Osteoblast (primary cell): Measurements from ENCODE around the gene CTNND2. TPM values are rescaled to one million over a fixed set of nuclear protein-coding genes. Genes with fewer than 3 reads are reported as not detected.

Experiments
- DNase-seq: peaks from one replicate; pipeline ENCODE4 v3.0.0; 2011; ENCODE audit warnings: low spot score, mixed read lengths; ENCODE audit not compliant: insufficient read length; ENCODE audit errors: missing footprints
- H2AFZ ChIP-seq: 2 replicates; pipeline ENCODE4 v1.6.0; 2011; ENCODE audit warnings: mild to moderate bottlenecking, low read length
- H3K27ac ChIP-seq: 2 replicates; pipeline ENCODE4 v1.5.1; 2011; ENCODE audit warnings: mild to moderate bottlenecking, low read depth, low read length, moderate library complexity
- H3K27me3 ChIP-seq: 2 replicates; pipeline ENCODE4 v1.6.0; 2012; ENCODE audit warnings: mild to moderate bottlenecking, control low read depth, inconsistent platforms, low read length, moderate library complexity; ENCODE audit not compliant: insufficient read depth
- H3K36me3 ChIP-seq: 2 replicates; pipeline ENCODE4 v1.5.1; 2011; ENCODE audit warnings: mild to moderate bottlenecking, low read length, control low read depth, moderate library complexity; ENCODE audit not compliant: insufficient read depth
- H3K4me1 ChIP-seq: 2 replicates; pipeline ENCODE4 v1.5.1; 2011; ENCODE audit warnings: mild to moderate bottlenecking, low read length, control low read depth, moderate library complexity; ENCODE audit not compliant: insufficient read depth
- H3K4me2 ChIP-seq: 2 replicates; pipeline ENCODE4 v1.6.0; 2011; ENCODE audit warnings: mild to moderate bottlenecking, low read length; ENCODE audit not compliant: insufficient read depth
- H3K4me3 ChIP-seq: fragments of 200-600 bp; sonication (generic); 3 replicates; pipeline ENCODE4 v1.5.1; 2012; ENCODE audit warnings: mild to moderate bottlenecking, low read length, inconsistent platforms; ENCODE audit not compliant: insufficient read depth
- H3K79me2 ChIP-seq: 2 replicates; pipeline ENCODE4 v1.6.0; 2012; ENCODE audit warnings: mild to moderate bottlenecking, low read length, control low read depth, inconsistent platforms; ENCODE audit not compliant: insufficient read depth
- H3K9me3 ChIP-seq: 2 replicates; pipeline ENCODE4 v1.5.1; 2011; ENCODE audit warnings: low read depth, low read length, control low read depth
- H4K20me1 ChIP-seq: 2 replicates; pipeline ENCODE4 v1.6.0; 2012; ENCODE audit warnings: mild to moderate bottlenecking, low read length, control low read depth; ENCODE audit not compliant: insufficient read depth
- CTCF ChIP-seq: IDR thresholded peaks from 2 replicates; pipeline ENCODE4 v1.5.1; 2011; ENCODE audit warnings: mild to moderate bottlenecking, low read depth, low read length, moderate library complexity; ENCODE audit errors: extremely low read depth
- total RNA-seq: library from RNA; depleted of rRNA; stranded (reverse); fragments of >200 nt; gene quantifications from 2 replicates; pipeline ENCODE4 v1.2.3, GENCODE V29; 2012

CTNND2 gene
- total RNA-seq, 1 donor, result not detected

- no peaks in the 10 kb centered on the region for H3K27me3 ChIP-seq
- no peak overlapping the region for H2AFZ ChIP-seq
- DNase-seq, result no peak
- no peaks in the 10 kb centered on the region for H3K79me2 ChIP-seq
- no peaks in the 10 kb centered on the region for H3K9me3 ChIP-seq
- H3K4me1 ChIP-seq, result no peaks in the 10 kb centered on the region
- H3K4me3 ChIP-seq, result no peak overlapping the region
- no peaks in the 10 kb centered on the region for H4K20me1 ChIP-seq
- no peak overlapping the region for H3K27ac ChIP-seq
- H3K36me3 ChIP-seq, result no peaks in the 10 kb centered on the region
- H3K4me2 ChIP-seq, result no peak overlapping the region
- no peak for TF ChIP-seq CTCF
Measured at GRCh38 chr5:10985721-10986110, 918.5 kb downstream of the CTNND2 start.

GRCh38 chr5:10985091-10985720 lies 919.0 kb downstream of the CTNND2 start:
- Histone ChIP-seq H3K9me3 (no peaks in the 10 kb centered on the region), H3K4me2 (no peak overlapping the region), H4K20me1 (no peaks in the 10 kb centered on the region), H2AFZ (no peak overlapping the region), H3K27ac (no peak overlapping the region), H3K4me3 (no peak overlapping the region), H3K36me3 (no peaks in the 10 kb centered on the region), H3K4me1 (no peaks in the 10 kb centered on the region), H3K27me3 (no peaks in the 10 kb centered on the region), H3K79me2 (no peaks in the 10 kb centered on the region)
- no peak for TF ChIP-seq CTCF
- DNase-seq, result no peak

GRCh38 chr5:10984021-10984715 lies 920.1 kb downstream of the CTNND2 start:
- no peak overlapping the region for H2AFZ ChIP-seq
- no peaks in the 10 kb centered on the region for H3K9me3 ChIP-seq
- no peaks in the 10 kb centered on the region for H3K36me3 ChIP-seq
- no peaks in the 10 kb centered on the region for H3K79me2 ChIP-seq
- H3K27me3 ChIP-seq, result no peaks in the 10 kb centered on the region
- no peak for TF ChIP-seq CTCF
- H3K4me1 ChIP-seq, result no peaks in the 10 kb centered on the region
- no peak overlapping the region for H3K27ac ChIP-seq
- no peaks in the 10 kb centered on the region for H4K20me1 ChIP-seq
- no peak overlapping the region for H3K4me2 ChIP-seq
- H3K4me3 ChIP-seq, result no peak overlapping the region
- DNase-seq, result no peak

GRCh38 chr5:10982626-10983025 lies 921.6 kb downstream of the CTNND2 start:
- no peak overlapping the region for H2AFZ ChIP-seq
- H3K4me1 ChIP-seq, result no peaks in the 10 kb centered on the region
- H3K9me3 ChIP-seq, result no peaks in the 10 kb centered on the region
- H3K4me2 ChIP-seq, result no peak overlapping the region
- no peak overlapping the region for H3K27ac ChIP-seq
- H3K27me3 ChIP-seq, result no peaks in the 10 kb centered on the region
- no peaks in the 10 kb centered on the region for H3K79me2 ChIP-seq
- H3K36me3 ChIP-seq, result no peaks in the 10 kb centered on the region
- H4K20me1 ChIP-seq, result no peaks in the 10 kb centered on the region
- DNase-seq, result no peak
- TF ChIP-seq CTCF, result no peak
- H3K4me3 ChIP-seq, result no peak overlapping the region
